OCI-LY3 (cell line): ENCODE measurements around the gene DUSP9.

Experiments used
- H2AFZ ChIP-seq: fragments of 200-600, 300-600 bp; shearing (Covaris generic); 2 replicates; pipeline ENCODE4 v1.6.0; 2014; ENCODE audit warnings: antibody characterized with exemption, low read depth, low read length
- H3K27ac ChIP-seq: fragments of 200-600, 300-600 bp; sonication (generic); 2 replicates; pipeline ENCODE4 v1.5.1; 2014; ENCODE audit warnings: mild to moderate bottlenecking, low read length, moderate library complexity, mixed read lengths
- H3K27me3 ChIP-seq: fragments of 200-600, 300-600 bp; sonication (generic); 2 replicates; pipeline ENCODE4 v1.6.1; 2014; ENCODE audit warnings: low read depth, low read length, mixed read lengths
- H3K36me3 ChIP-seq: fragments of 200-600, 300-600 bp; sonication (generic); replicated peaks from 2 replicates; pipeline ENCODE3; 2014; ENCODE audit warnings: low read depth, low read length, mixed read lengths
- H3K4me1 ChIP-seq: fragments of 300-600, 200-600 bp; sonication (generic); 2 replicates; pipeline ENCODE4 v1.6.1; 2014; ENCODE audit warnings: low read length, mixed read lengths
- H3K4me2 ChIP-seq: fragments of 200-600, 300-600 bp; sonication (generic); 2 replicates; pipeline ENCODE4 v1.6.1; 2014; ENCODE audit warnings: low read length, mixed read lengths
- H3K4me3 ChIP-seq: fragments of 300-600, 200-600 bp; sonication (generic); 2 replicates; pipeline ENCODE4 v1.5.1; 2014; ENCODE audit warnings: antibody characterized with exemption, mild to moderate bottlenecking, low read length, moderate library complexity
- H3K79me2 ChIP-seq: fragments of 300-600, 200-600 bp; shearing (Covaris generic); 2 replicates; pipeline ENCODE4 v1.6.1; 2014; ENCODE audit warnings: mild to moderate bottlenecking, low read length, mixed read lengths
- H3K9ac ChIP-seq: fragments of 300-600, 200-600 bp; shearing (Covaris generic); 2 replicates; pipeline ENCODE4 v1.6.0; 2014; ENCODE audit warnings: mild to moderate bottlenecking, low read length, moderate library complexity
- H3K9me3 ChIP-seq: fragments of 200-600, 300-600 bp; shearing (Covaris generic); 2 replicates; pipeline ENCODE4 v1.6.1; 2014; ENCODE audit warnings: low read length, mixed read lengths; ENCODE audit not compliant: insufficient read depth
- H4K20me1 ChIP-seq: fragments of 200-600, 300-600 bp; sonication (generic); 2 replicates; pipeline ENCODE4 v1.6.1; 2016; ENCODE audit warnings: low read length, mixed read lengths; ENCODE audit not compliant: insufficient read depth
- EZH2phosphoT487 ChIP-seq: fragments of 200-600 bp; shearing (Covaris generic); IDR thresholded peaks from 2 replicates; pipeline ENCODE4 v1.6.1; 2018; ENCODE audit warnings: antibody characterized with exemption, mixed run types, low read depth
- TF ChIP-seq, protein P1 (sequence below): fragments of 200-600, 300-600 bp; sonication (generic); IDR thresholded peaks from 2 replicates; pipeline ENCODE4 v1.5.1; 2014; ENCODE audit warnings: antibody characterized with exemption, low read length, low read depth

Gene DUSP9

DNA sequence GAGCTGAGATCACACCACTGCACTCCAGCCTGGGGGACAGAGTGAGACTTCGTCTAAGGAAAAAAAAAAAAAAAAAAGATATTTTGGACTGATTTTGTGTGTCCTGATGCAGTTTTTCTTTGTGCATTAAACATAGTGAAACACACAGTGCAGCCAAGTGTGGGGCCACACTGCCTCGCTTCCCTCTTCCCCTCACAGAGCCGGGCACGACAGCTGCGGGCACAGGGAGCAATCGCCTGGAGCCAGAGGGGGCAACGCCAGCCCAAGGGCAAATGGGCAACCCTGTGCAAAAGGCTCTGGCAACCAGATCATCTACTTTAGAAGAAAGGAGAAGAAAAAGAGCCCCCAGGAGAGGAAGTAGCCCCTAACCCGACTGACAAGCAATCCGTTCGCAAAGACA lies 34.6 kb upstream of the DUSP9 start:
- peak overlapping the region; percentile 66 for H3K4me3 ChIP-seq
- H3K4me2 ChIP-seq = peak overlapping the region; percentile 84
- no peak for TF ChIP-seq EZH2phosphoT487
- TF ChIP-seq, protein P1, sequence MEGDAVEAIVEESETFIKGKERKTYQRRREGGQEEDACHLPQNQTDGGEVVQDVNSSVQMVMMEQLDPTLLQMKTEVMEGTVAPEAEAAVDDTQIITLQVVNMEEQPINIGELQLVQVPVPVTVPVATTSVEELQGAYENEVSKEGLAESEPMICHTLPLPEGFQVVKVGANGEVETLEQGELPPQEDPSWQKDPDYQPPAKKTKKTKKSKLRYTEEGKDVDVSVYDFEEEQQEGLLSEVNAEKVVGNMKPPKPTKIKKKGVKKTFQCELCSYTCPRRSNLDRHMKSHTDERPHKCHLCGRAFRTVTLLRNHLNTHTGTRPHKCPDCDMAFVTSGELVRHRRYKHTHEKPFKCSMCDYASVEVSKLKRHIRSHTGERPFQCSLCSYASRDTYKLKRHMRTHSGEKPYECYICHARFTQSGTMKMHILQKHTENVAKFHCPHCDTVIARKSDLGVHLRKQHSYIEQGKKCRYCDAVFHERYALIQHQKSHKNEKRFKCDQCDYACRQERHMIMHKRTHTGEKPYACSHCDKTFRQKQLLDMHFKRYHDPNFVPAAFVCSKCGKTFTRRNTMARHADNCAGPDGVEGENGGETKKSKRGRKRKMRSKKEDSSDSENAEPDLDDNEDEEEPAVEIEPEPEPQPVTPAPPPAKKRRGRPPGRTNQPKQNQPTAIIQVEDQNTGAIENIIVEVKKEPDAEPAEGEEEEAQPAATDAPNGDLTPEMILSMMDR = no peak
- H3K36me3 ChIP-seq = no peaks in the 10 kb centered on the region
- 0 out of 2 replicates have a peak overlapping the region, but pooled peaks have one; percentile 22 for H3K9ac ChIP-seq
- no peaks in the 10 kb centered on the region for H4K20me1 ChIP-seq
- H3K9me3 ChIP-seq = no peaks in the 10 kb centered on the region
- H3K79me2 ChIP-seq = no peaks in the 10 kb centered on the region
- H3K4me1 ChIP-seq = peaks cover 36% of the 10 kb centered on the region
- H2AFZ ChIP-seq = no peak overlapping the region
- peaks cover 44% of the 10 kb centered on the region for H3K27me3 ChIP-seq
- H3K27ac ChIP-seq = no peak overlapping the region

DNA sequence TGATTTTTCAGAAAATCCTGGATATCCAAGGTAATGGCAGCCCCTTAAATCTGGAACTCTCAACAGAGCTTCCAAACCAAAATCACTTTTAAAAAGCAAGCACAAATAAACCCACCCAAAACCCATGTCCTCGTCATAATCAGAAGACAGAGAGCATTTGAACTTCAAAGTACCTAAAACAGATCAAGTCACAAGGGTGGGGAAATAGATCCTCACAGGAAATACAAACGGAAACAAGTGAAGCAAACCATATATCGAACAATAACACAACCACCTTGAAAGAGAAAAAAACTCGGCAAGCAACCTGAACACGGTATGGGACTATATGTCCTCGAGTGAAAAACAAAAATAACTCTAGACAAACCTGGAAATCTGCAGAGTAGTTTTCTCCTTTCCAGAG lies 32.2 kb upstream of the DUSP9 start:
- Histone ChIP-seq H3K27me3 (peaks cover 55% of the 10 kb centered on the region), H3K9ac (no peak overlapping the region)

DNA sequence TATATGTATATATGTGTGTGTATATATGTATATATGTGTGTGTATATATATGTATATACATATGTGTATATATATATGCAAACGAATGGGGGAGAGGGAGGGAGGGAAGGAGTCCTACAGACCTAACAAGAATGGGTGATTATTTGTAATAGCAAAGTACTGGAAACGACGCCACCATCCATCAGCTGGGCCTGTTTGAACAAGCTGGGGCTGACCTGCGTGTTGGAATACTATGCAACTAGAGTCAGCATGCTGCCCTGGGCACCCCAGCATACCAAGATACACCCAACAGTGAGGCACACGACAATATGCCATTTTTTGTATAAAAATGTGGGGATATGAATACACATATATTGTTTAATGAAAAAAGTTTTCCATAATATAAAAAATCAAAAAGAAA lies 26.4 kb upstream of the DUSP9 start:
- H4K20me1 ChIP-seq = no peaks in the 10 kb centered on the region
- no peak overlapping the region for H3K27ac ChIP-seq
- H3K27me3 ChIP-seq = peaks cover 27% of the 10 kb centered on the region
- H3K4me2 ChIP-seq = no peak overlapping the region
- no peaks in the 10 kb centered on the region for H3K79me2 ChIP-seq
- H3K9me3 ChIP-seq = no peaks in the 10 kb centered on the region
- no peak overlapping the region for H3K4me3 ChIP-seq
- TF ChIP-seq, protein P1 = no peak
- no peak for TF ChIP-seq EZH2phosphoT487
- H3K36me3 ChIP-seq = no peaks in the 10 kb centered on the region
- H2AFZ ChIP-seq = no peak overlapping the region
- no peaks in the 10 kb centered on the region for H3K4me1 ChIP-seq
- H3K9ac ChIP-seq = no peak overlapping the region

More for the DNA sequence above, 32.2 kb upstream of the DUSP9 start:
- no peak overlapping the region for H2AFZ ChIP-seq
- H4K20me1 ChIP-seq = no peaks in the 10 kb centered on the region
- TF ChIP-seq EZH2phosphoT487 = no peak
- TF ChIP-seq, protein P1 = no peak
- H3K36me3 ChIP-seq = no peaks in the 10 kb centered on the region
- no peaks in the 10 kb centered on the region for H3K79me2 ChIP-seq
- H3K9me3 ChIP-seq = no peaks in the 10 kb centered on the region
- H3K4me3 ChIP-seq = no peak overlapping the region
- peaks cover 31% of the 10 kb centered on the region for H3K4me1 ChIP-seq
- H3K27ac ChIP-seq = no peak overlapping the region
- no peak overlapping the region for H3K4me2 ChIP-seq

DNA sequence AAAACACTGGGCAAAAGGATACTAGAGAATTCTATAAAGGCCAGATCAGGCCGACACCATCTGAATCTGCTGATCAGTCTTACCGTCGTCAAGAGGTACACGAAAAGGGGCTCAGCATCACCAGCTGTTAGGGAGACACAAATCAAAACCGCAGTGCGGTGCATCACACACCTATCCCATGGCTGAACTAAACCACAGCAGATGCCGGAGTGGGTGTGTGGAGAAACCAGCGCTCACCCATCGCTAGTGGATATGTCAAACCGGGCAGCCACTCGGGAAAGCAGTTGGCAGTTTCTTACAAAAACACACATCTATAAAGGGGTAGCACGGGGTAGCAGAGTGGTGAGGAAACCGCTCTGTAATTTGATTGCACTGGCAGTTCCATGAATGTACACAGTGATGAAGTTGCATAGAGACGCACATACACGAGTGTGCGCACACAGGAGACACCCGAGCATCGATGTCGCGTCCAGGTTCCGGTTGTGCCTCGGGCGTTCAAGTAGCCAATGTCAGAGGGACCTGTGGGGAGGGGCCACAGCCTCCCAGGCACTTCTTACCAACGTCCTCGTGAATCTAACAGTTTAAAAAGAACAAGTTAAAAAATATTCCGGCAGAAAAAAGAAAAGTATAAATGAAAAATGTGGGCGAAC lies 24.9 kb upstream of the DUSP9 start:
- no peak for TF ChIP-seq EZH2phosphoT487
- TF ChIP-seq, protein P1 = no peak
- Histone ChIP-seq H3K9me3 (no peaks in the 10 kb centered on the region), H3K79me2 (no peaks in the 10 kb centered on the region), H3K27me3 (peaks cover 14% of the 10 kb centered on the region), H3K9ac (no peak overlapping the region), H3K27ac (no peak overlapping the region), H3K4me1 (no peaks in the 10 kb centered on the region), H3K4me2 (no peak overlapping the region), H4K20me1 (no peaks in the 10 kb centered on the region), H3K36me3 (no peaks in the 10 kb centered on the region), H2AFZ (no peak overlapping the region), H3K4me3 (no peak overlapping the region)
